Right lobe of liver (tissue), 4 donors: ENCODE measurements around the gene VPS52.

Experiments used
- CTCF ChIP-seq, 4 donors: fragments of 200-600 bp in 3 of 4; fragments of 450-650 bp in 1 of 4; IDR thresholded peaks; one replicate each; pipeline versions ENCODE4 v1.5.1 to v1.8.0; 2016 to 2022; ENCODE audit warnings: antibody characterized with exemption in 4 of 4, mild to moderate bottlenecking in 2 of 4
- POLR2A ChIP-seq: fragments of 450-650 bp; IDR thresholded peaks from one replicate; pipeline ENCODE4 v1.6.1; 2017; ENCODE audit warnings: antibody characterized with exemption, mild to moderate bottlenecking
- donor health status: DM: no; HTN: no; CAD: no.
- donor health status: DM: no; HTN: no; CAD: no.
- donor health status: DM: no; HTN: yes; CAD: no.

GRCh38 chr6:33319939-33320314, 48.3 kb upstream of the VPS52 start:
- TF ChIP-seq CTCF (IDR thresholded peaks at IDR 0.05) (no peak), POLR2A (no peak)
